Brain pericyte (primary cell): ENCODE results near the gene NPR1.
"Not testable (repeated sequence)": the region's sequence is repeated elsewhere in the genome, so short reads cannot be mapped to it uniquely, and the experiment has no call there.

Source experiments
- DNase-seq: peaks from one replicate; pipeline ENCODE4 v3.0.0-alpha.2; 2012; ENCODE audit warnings: low read depth, low spot score

The NPR1 gene

GRCh38 chr1:153723687-153724086 is 45.2 kb downstream of the NPR1 start:
- no peak for DNase-seq

- DNase-seq: not testable (repeated sequence)
Measured at GRCh38 chr1:153724634-153725033, 46.1 kb downstream of the NPR1 start.

GRCh38 chr1:153727463-153728304 is 49.2 kb downstream of the NPR1 start, which contains the start of gene INTS3:
Gene INTS3, plus strand, starts transcription at chr1:153728050. Its CDS starts 585 bp downstream, at chr1:153728635.
- peak; percentile 99 for DNase-seq

GRCh38 chr1:153728305-153729066 is 50.0 kb downstream of the NPR1 start:
- DNase-seq: no peak

GRCh38 chr1:153730468-153730988 is 52.0 kb downstream of the NPR1 start:
- no peak for DNase-seq

- DNase-seq: no peak
Measured at GRCh38 chr1:153733970-153734369, 55.5 kb downstream of the NPR1 start.

- DNase-seq: no peak
Measured at GRCh38 chr1:153734396-153735089, 56.1 kb downstream of the NPR1 start.

- no peak for DNase-seq
Measured at GRCh38 chr1:153735090-153735420, 56.6 kb downstream of the NPR1 start.

GRCh38 chr1:153741986-153742385 is 63.5 kb downstream of the NPR1 start:
- no peak for DNase-seq

- DNase-seq: no peak
Measured at GRCh38 chr1:153742411-153743142, 64.1 kb downstream of the NPR1 start.
